CD4-positive, CD25-positive, alpha-beta regulatory T cell (primary cell): ENCODE data around the gene GIT1. TPM values are rescaled to one million over a fixed set of nuclear protein-coding genes. Genes with fewer than 3 reads are reported as not detected.

Experiments used
- ATAC-seq, 2 donors: fragments of 150-1000 bp; cut with Tn5 transposase; one replicate each; pipeline ENCODE4 v1.10.0; 2021; ENCODE audit warnings: low read depth in 2 of 2, moderate number of reproducible peaks in 2 of 2, moderate library complexity in 1 of 2
- DNase-seq, 3 donors: peaks; one replicate each; pipeline versions ENCODE4 v3.0.0 to v3.0.0-alpha.2; 2012 to 2022; ENCODE audit warnings: mixed read lengths in 1 of 3
- H3K27ac ChIP-seq: one replicate; pipeline ENCODE4 v1.7.0; 2013; ENCODE audit warnings: mild to moderate bottlenecking, low read length; ENCODE audit not compliant: insufficient read depth, poor library complexity, severe bottlenecking
- H3K27me3 ChIP-seq: one replicate; pipeline ENCODE4 v1.7.0; 2013; ENCODE audit warnings: low read length; ENCODE audit not compliant: control insufficient read depth, insufficient read depth
- H3K36me3 ChIP-seq: one replicate; pipeline ENCODE4 v1.7.0; 2013; ENCODE audit warnings: mild to moderate bottlenecking, low read length, moderate library complexity; ENCODE audit not compliant: control insufficient read depth, insufficient read depth
- H3K4me1 ChIP-seq: 2 replicates; pipeline ENCODE4 v1.7.0; 2013; ENCODE audit warnings: mild to moderate bottlenecking, low read length; ENCODE audit not compliant: insufficient read depth, control insufficient read depth, poor library complexity, severe bottlenecking
- H3K4me3 ChIP-seq: one replicate; pipeline ENCODE4 v1.7.0; 2013; ENCODE audit warnings: low read depth, mild to moderate bottlenecking, low read length, moderate library complexity
- H3K9me3 ChIP-seq, 2 experiments: 1 replicate in 1 of 2; 2 replicates in 1 of 2; pipeline ENCODE4 v1.7.0; 2013; ENCODE audit warnings: low read length in 2 of 2, mild to moderate bottlenecking in 1 of 2, moderate library complexity in 1 of 2; ENCODE audit not compliant: control insufficient read depth in 2 of 2
- H3K27ac Mint-ChIP-seq, 3 donors: one replicate each; pipeline ENCODE4 v1.8.0; 2020 to 2022; ENCODE audit warnings: mild to moderate bottlenecking in 3 of 3, mixed read lengths in 3 of 3, moderate library complexity in 2 of 3
- H3K27me3 Mint-ChIP-seq: one replicate; pipeline ENCODE4 v1.8.0; 2022; ENCODE audit warnings: mild to moderate bottlenecking, mixed read lengths
- H3K36me3 Mint-ChIP-seq: one replicate; pipeline ENCODE4 v1.8.0; 2020; ENCODE audit warnings: mixed read lengths
- H3K4me1 Mint-ChIP-seq, 4 donors: one replicate each; pipeline ENCODE4 v1.8.0; 2020 to 2022; ENCODE audit warnings: mixed read lengths in 4 of 4, mild to moderate bottlenecking in 1 of 4
- H3K4me3 Mint-ChIP-seq, 4 donors: one replicate each; pipeline ENCODE4 v1.8.0; 2020 to 2022; ENCODE audit warnings: mild to moderate bottlenecking in 4 of 4, mixed read lengths in 4 of 4, moderate library complexity in 3 of 4
- H3K9me3 Mint-ChIP-seq, 7 donors: one replicate each; pipeline ENCODE4 v1.8.0; 2020 to 2022; ENCODE audit warnings: mixed read lengths in 7 of 7, mild to moderate bottlenecking in 3 of 7, moderate library complexity in 2 of 7
- polyA plus RNA-seq, 4 donors: library from polyadenylated mRNA; unstranded; fragments of 300-500 nt; fragmentation: Illumina TruSeq; gene quantifications; one replicate each; pipeline ENCODE4 v1.2.3, GENCODE V29; 2021
- total RNA-seq: library from RNA; stranded (reverse); gene quantifications from one replicate; pipeline ENCODE4 v1.2.3, GENCODE V29; 2022

The GIT1 gene
- total and polyA plus RNA-seq, 5 donors from 2014 or later: 5.5 to 41.5 (median 6.6) TPM

GRCh38 chr17:29555840-29556239, 33.6 kb downstream of the GIT1 start:
- H3K4me3 Mint-ChIP-seq: peak overlapping the region in 1 of 4 donors; percentile 32
- Histone ChIP-seq H3K4me3 (no peak overlapping the region), H3K36me3 (no peaks in the 10 kb centered on the region), H3K4me1 (no peaks in the 10 kb centered on the region), H3K9me3 (no peaks in the 10 kb centered on the region), H3K27me3 (no peaks in the 10 kb centered on the region), H3K27ac (no peak overlapping the region)
- no peaks in the 10 kb centered on the region for H3K9me3 Mint-ChIP-seq
- no peaks in the 10 kb centered on the region for H3K36me3 Mint-ChIP-seq
- no peaks in the 10 kb centered on the region for H3K27me3 Mint-ChIP-seq
- peaks cover 0 to 11% (median 5%) of the 10 kb centered on the region in 4 donors for H3K4me1 Mint-ChIP-seq
- ATAC-seq: no peak
- no peak overlapping the region for H3K27ac Mint-ChIP-seq
- no peak for DNase-seq

GRCh38 chr17:29549177-29549923, 40.1 kb downstream of the GIT1 start:
- ATAC-seq (peak; percentile 37 to 46), DNase-seq (peak in 1 of 3 donors; percentile 64)
- Mint-ChIP-seq H3K9me3 (no peaks in the 10 kb centered on the region), H3K4me1 (peaks cover 4 to 17% (median 5%) of the 10 kb centered on the region in 4 donors), H3K4me3 (no peak overlapping the region), H3K36me3 (peaks cover 7% of the 10 kb centered on the region), H3K27ac (peak overlapping the region in 1 of 3 donors; percentile 22), H3K27me3 (no peaks in the 10 kb centered on the region)
- Histone ChIP-seq H3K27me3 (no peaks in the 10 kb centered on the region), H3K4me3 (no peak overlapping the region), H3K27ac (no peak overlapping the region), H3K9me3 (no peaks in the 10 kb centered on the region), H3K36me3 (no peaks in the 10 kb centered on the region), H3K4me1 (no peaks in the 10 kb centered on the region)

- no peak for DNase-seq
- Mint-ChIP-seq H3K9me3 (no peaks in the 10 kb centered on the region), H3K27ac (no peak overlapping the region), H3K36me3 (peaks cover 21% of the 10 kb centered on the region), H3K4me3 (no peak overlapping the region), H3K27me3 (no peaks in the 10 kb centered on the region), H3K4me1 (peaks cover 4 to 17% (median 5%) of the 10 kb centered on the region in 4 donors)
- Histone ChIP-seq H3K27me3 (no peaks in the 10 kb centered on the region), H3K36me3 (peaks cover 21% of the 10 kb centered on the region), H3K27ac (no peak overlapping the region), H3K4me1 (no peaks in the 10 kb centered on the region), H3K9me3 (no peaks in the 10 kb centered on the region), H3K4me3 (no peak overlapping the region)
- no peak for ATAC-seq
These were observed 42.6 kb downstream of the GIT1 start for GRCh38 chr17:29546830-29547229.

GRCh38 chr17:29546085-29546484, 43.4 kb downstream of the GIT1 start:
- peaks cover 23% of the 10 kb centered on the region for H3K36me3 ChIP-seq
- no peak overlapping the region for H3K4me3 Mint-ChIP-seq
- H3K4me1 Mint-ChIP-seq: peaks cover 4 to 17% (median 5%) of the 10 kb centered on the region in 4 donors
- H3K9me3 ChIP-seq: no peaks in the 10 kb centered on the region
- peak overlapping the region in 1 of 3 donors; percentile 28 for H3K27ac Mint-ChIP-seq
- H3K4me1 ChIP-seq: no peaks in the 10 kb centered on the region
- DNase-seq (no peak), ATAC-seq (no peak)
- no peaks in the 10 kb centered on the region for H3K9me3 Mint-ChIP-seq
- no peak overlapping the region for H3K27ac ChIP-seq
- H3K27me3 Mint-ChIP-seq: no peaks in the 10 kb centered on the region
- H3K4me3 ChIP-seq: no peak overlapping the region
- H3K36me3 Mint-ChIP-seq: peaks cover 21% of the 10 kb centered on the region
- no peaks in the 10 kb centered on the region for H3K27me3 ChIP-seq

- Mint-ChIP-seq H3K9me3 (no peaks in the 10 kb centered on the region), H3K4me3 (no peak overlapping the region), H3K36me3 (peaks cover 21% of the 10 kb centered on the region), H3K4me1 (peaks cover 3 to 8% (median 5%) of the 10 kb centered on the region in 4 donors), H3K27me3 (no peaks in the 10 kb centered on the region), H3K27ac (no peak overlapping the region)
- Histone ChIP-seq H3K27me3 (no peaks in the 10 kb centered on the region), H3K4me3 (no peak overlapping the region), H3K36me3 (peaks cover 25% of the 10 kb centered on the region), H3K4me1 (no peaks in the 10 kb centered on the region), H3K9me3 (no peaks in the 10 kb centered on the region), H3K27ac (no peak overlapping the region)
- ATAC-seq (no peak), DNase-seq (no peak)
These were observed 45.4 kb downstream of the GIT1 start for GRCh38 chr17:29544066-29544465.

GRCh38 chr17:29533976-29534375, 55.5 kb downstream of the GIT1 start:
- Mint-ChIP-seq H3K9me3 (no peaks in the 10 kb centered on the region), H3K27ac (no peak overlapping the region), H3K4me1 (peaks cover 0 to 7% (median 4%) of the 10 kb centered on the region in 4 donors), H3K27me3 (no peaks in the 10 kb centered on the region), H3K36me3 (peaks cover 35% of the 10 kb centered on the region), H3K4me3 (no peak overlapping the region)
- H3K4me3 ChIP-seq: no peak overlapping the region
- H3K4me1 ChIP-seq: no peaks in the 10 kb centered on the region
- H3K9me3 ChIP-seq: no peaks in the 10 kb centered on the region
- no peak overlapping the region for H3K27ac ChIP-seq
- DNase-seq (no peak), ATAC-seq (no peak)
- peaks cover 50% of the 10 kb centered on the region for H3K36me3 ChIP-seq
- H3K27me3 ChIP-seq: no peaks in the 10 kb centered on the region

GRCh38 chr17:29526322-29526721, 63.1 kb downstream of the GIT1 start:
- DNase-seq (no peak), ATAC-seq (no peak)
- Histone ChIP-seq H3K4me1 (no peaks in the 10 kb centered on the region), H3K4me3 (no peak overlapping the region), H3K27me3 (no peaks in the 10 kb centered on the region), H3K27ac (no peak overlapping the region), H3K36me3 (peaks cover 62% of the 10 kb centered on the region), H3K9me3 (no peaks in the 10 kb centered on the region)
- peaks cover 24% of the 10 kb centered on the region for H3K36me3 Mint-ChIP-seq
- H3K27me3 Mint-ChIP-seq: no peaks in the 10 kb centered on the region
- H3K9me3 Mint-ChIP-seq: no peaks in the 10 kb centered on the region
- no peaks in the 10 kb centered on the region for H3K4me1 Mint-ChIP-seq
- H3K27ac Mint-ChIP-seq: no peak overlapping the region
- no peak overlapping the region for H3K4me3 Mint-ChIP-seq

GRCh38 chr17:29524692-29525091, 64.8 kb downstream of the GIT1 start:
- Mint-ChIP-seq H3K4me3 (no peak overlapping the region), H3K27me3 (no peaks in the 10 kb centered on the region), H3K36me3 (peaks cover 19% of the 10 kb centered on the region), H3K9me3 (no peaks in the 10 kb centered on the region), H3K4me1 (no peaks in the 10 kb centered on the region), H3K27ac (peak overlapping the region in 2 of 3 donors; percentile 48 to 68)
- H3K36me3 ChIP-seq: peaks cover 63% of the 10 kb centered on the region
- H3K9me3 ChIP-seq: no peaks in the 10 kb centered on the region
- no peak overlapping the region for H3K4me3 ChIP-seq
- H3K27me3 ChIP-seq: no peaks in the 10 kb centered on the region
- ATAC-seq (no peak), DNase-seq (no peak)
- H3K27ac ChIP-seq: no peak overlapping the region
- no peaks in the 10 kb centered on the region for H3K4me1 ChIP-seq
